NCI-H1092 treated with DMSO at 0.1 percent for 48 hours (cell line): ENCODE data around the gene KIAA1328.
A peak's percentile ranks its signal among the peaks of the same experiment; 100 is the strongest.

ENCODE experiments used
- DNase-seq: peaks from one replicate; lab custom pipeline; 2025; lab: John Stamatoyannopoulos, UW

Gene KIAA1328

GRCh38 chr18:36953047-36953446, 124.1 kb downstream of the KIAA1328 start:
- DNase-seq, result no peak

- no peak for DNase-seq
Measured at GRCh38 chr18:36960038-36960437, 131.1 kb downstream of the KIAA1328 start.

- DNase-seq, result no peak
Measured at GRCh38 chr18:36963464-36963863, 134.5 kb downstream of the KIAA1328 start.

GRCh38 chr18:36974686-36975085, 145.8 kb downstream of the KIAA1328 start:
- no peak for DNase-seq

GRCh38 chr18:36977121-36977520, 148.2 kb downstream of the KIAA1328 start:
- DNase-seq, result no peak

GRCh38 chr18:36993068-36993467, 164.1 kb downstream of the KIAA1328 start:
- DNase-seq, result no peak

GRCh38 chr18:37006742-37007141, 177.8 kb downstream of the KIAA1328 start:
- no peak for DNase-seq

- DNase-seq, result no peak
Measured at GRCh38 chr18:37012452-37012851, 183.5 kb downstream of the KIAA1328 start.

GRCh38 chr18:37019157-37019827, 190.4 kb downstream of the KIAA1328 start:
- peak; percentile 34 for DNase-seq

GRCh38 chr18:37033419-37033818, 204.5 kb downstream of the KIAA1328 start:
- no peak for DNase-seq

- no peak for DNase-seq
Measured at GRCh38 chr18:37042381-37042780, 213.5 kb downstream of the KIAA1328 start.

- no peak for DNase-seq
Measured at GRCh38 chr18:37055137-37055802, 226.3 kb downstream of the KIAA1328 start.

GRCh38 chr18:37064187-37064586, 235.3 kb downstream of the KIAA1328 start:
- no peak for DNase-seq

GRCh38 chr18:37065254-37065653, 236.3 kb downstream of the KIAA1328 start:
- DNase-seq, result no peak

GRCh38 chr18:37084912-37085311, 256.0 kb downstream of the KIAA1328 start:
- DNase-seq, result no peak

- no peak for DNase-seq
Measured at GRCh38 chr18:37085362-37085761, 256.4 kb downstream of the KIAA1328 start.

- peak; percentile 64 for DNase-seq
Measured at GRCh38 chr18:37107748-37108522, 279.0 kb downstream of the KIAA1328 start.

GRCh38 chr18:37122877-37123276, 293.9 kb downstream of the KIAA1328 start:
- DNase-seq, result no peak

GRCh38 chr18:37124516-37124915, 295.6 kb downstream of the KIAA1328 start:
- DNase-seq, result no peak

- DNase-seq, result no peak
Measured at GRCh38 chr18:37135177-37135576, 306.2 kb downstream of the KIAA1328 start.

GRCh38 chr18:37138456-37138855, 309.5 kb downstream of the KIAA1328 start:
- DNase-seq, result no peak

GRCh38 chr18:37139876-37140275, 310.9 kb downstream of the KIAA1328 start:
- no peak for DNase-seq

GRCh38 chr18:37144921-37145320, 316.0 kb downstream of the KIAA1328 start:
- no peak for DNase-seq
